GM19099 (cell line): ENCODE measurements around the gene RHCG.

Experiments
- POLR2A ChIP-seq: IDR thresholded peaks from 3 replicates; pipeline ENCODE4 v1.6.1; 2011; ENCODE audit warnings: low read depth; ENCODE audit not compliant: insufficient read length; ENCODE audit errors: extremely low read depth

RHCG gene

GRCh38 chr15:89496155-89497098 is at the start of gene RHCG:
Gene RHCG, minus strand, starts transcription at chr15:89496583. Its CDS starts 39 bp downstream, at chr15:89496544.
- TF ChIP-seq POLR2A: no peak

GRCh38 chr15:89543389-89543788 is 47.0 kb upstream of the RHCG start:
- no peak for TF ChIP-seq POLR2A

- TF ChIP-seq POLR2A: no peak
Observed at GRCh38 chr15:89542369-89542768, 46.0 kb upstream of the RHCG start.

- no peak for TF ChIP-seq POLR2A
Observed at GRCh38 chr15:89539027-89539426, 42.6 kb upstream of the RHCG start.

- TF ChIP-seq POLR2A: no peak
Observed at GRCh38 chr15:89533861-89534544, 37.6 kb upstream of the RHCG start.

- no peak for TF ChIP-seq POLR2A
Observed at GRCh38 chr15:89531796-89532537, 35.6 kb upstream of the RHCG start.

- no peak for TF ChIP-seq POLR2A
Observed at GRCh38 chr15:89530976-89531375, 34.6 kb upstream of the RHCG start.

- TF ChIP-seq POLR2A: no peak
Observed at GRCh38 chr15:89528757-89529352, 32.5 kb upstream of the RHCG start.

- no peak for TF ChIP-seq POLR2A
Observed at GRCh38 chr15:89526601-89527441, 30.4 kb upstream of the RHCG start.

GRCh38 chr15:89526181-89526580 is 29.8 kb upstream of the RHCG start:
- TF ChIP-seq POLR2A: no peak

- TF ChIP-seq POLR2A: no peak
Observed at GRCh38 chr15:89524184-89524583, 27.8 kb upstream of the RHCG start.

GRCh38 chr15:89523101-89523500 is 26.7 kb upstream of the RHCG start:
- no peak for TF ChIP-seq POLR2A

- no peak for TF ChIP-seq POLR2A
Observed at GRCh38 chr15:89521605-89522004, 25.2 kb upstream of the RHCG start.

GRCh38 chr15:89515477-89515876 is 19.1 kb upstream of the RHCG start:
- no peak for TF ChIP-seq POLR2A
